ENCODE results near the gene SOWAHA. TPM values are rescaled to one million over a fixed set of nuclear protein-coding genes. Genes with fewer than 3 reads are reported as not detected.
"Not testable (repeated sequence)": the region's sequence is repeated elsewhere in the genome, so short reads cannot be mapped to it uniquely, and the experiment has no call there.

The SOWAHA gene
- total RNA-seq, 8 experiments from 2014 or later = 0.14 to 2.5 (median 0.42) TPM; not detected in 2

DNA sequence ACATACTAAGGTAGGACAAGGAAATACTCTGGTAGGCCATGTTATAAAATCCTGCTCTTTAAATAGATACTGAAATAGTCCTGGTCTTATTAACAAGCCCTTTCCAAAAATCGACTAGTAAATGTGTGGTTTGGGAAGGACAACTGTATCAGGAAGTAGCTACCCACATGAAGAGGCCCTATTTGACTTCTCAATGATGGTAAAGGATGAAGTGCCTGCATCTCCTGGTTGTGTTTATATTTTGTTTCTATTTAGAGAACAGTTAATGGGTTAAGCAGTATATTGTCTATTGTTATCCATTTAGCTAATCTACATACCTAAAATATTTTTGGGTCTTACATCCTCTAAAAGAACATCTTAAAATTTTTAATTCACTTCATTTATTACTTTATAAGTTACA, 40.7 kb downstream of the SOWAHA start:
- no peak overlapping the region for H3K27ac ChIP-seq
- H3K4me3 ChIP-seq = no peak overlapping the region
- ATAC-seq (replicated peaks in 6 of 8) = no peak
- H3K4me1 ChIP-seq (replicated peaks in 1 of 2) = peaks cover 0 to 7% of the 10 kb centered on the region in 2 donors
- in situ Hi-C loops (cut with MboI; ENCODE audit: low pct_unique_long_range_greater_than_20kb in 2 of 9, low sequenced_read_pairs in 9 of 9, unreplicated experiment in 9 of 9) = no loop called here
- 0 to 60% (median 30%) methylated on average over 1 of the region's 1 CpG; no CpG with 5 or more reads in 3 of the 10 experiments for WGBS, 10 experiments

DNA sequence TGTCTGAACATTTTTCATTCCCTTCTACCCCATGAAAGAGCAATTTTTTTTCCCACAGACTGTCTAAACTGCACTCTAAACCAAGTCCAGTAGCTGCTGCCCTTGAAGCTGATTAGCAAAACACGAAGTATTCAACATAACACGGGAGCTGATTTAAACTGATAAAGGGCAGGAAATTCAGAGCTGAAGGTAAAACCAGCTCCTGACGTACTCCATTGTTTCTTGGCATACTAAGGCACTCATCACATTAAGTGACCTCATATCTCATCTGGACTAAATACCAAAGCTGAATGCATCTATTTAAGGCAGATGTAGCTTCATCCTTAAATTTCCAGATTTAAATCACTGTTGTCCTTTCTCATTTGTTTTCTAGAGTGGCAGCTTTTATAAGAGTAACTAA, 41.2 kb downstream of the SOWAHA start:
- WGBS, 10 experiments = 0 to 45% (median 32%) methylated on average over 1 to 3 of the region's 3 CpGs
- H3K4me3 ChIP-seq = no peak overlapping the region
- ATAC-seq (replicated peaks in 6 of 8) = no peak
- in situ Hi-C loops (cut with MboI; ENCODE audit: low pct_unique_long_range_greater_than_20kb in 2 of 9, low sequenced_read_pairs in 9 of 9, unreplicated experiment in 9 of 9) = no loop called here
- H3K4me1 ChIP-seq (replicated peaks in 1 of 2) = peaks cover 0 to 3% of the 10 kb centered on the region in 2 donors
- no peak overlapping the region for H3K27ac ChIP-seq

DNA sequence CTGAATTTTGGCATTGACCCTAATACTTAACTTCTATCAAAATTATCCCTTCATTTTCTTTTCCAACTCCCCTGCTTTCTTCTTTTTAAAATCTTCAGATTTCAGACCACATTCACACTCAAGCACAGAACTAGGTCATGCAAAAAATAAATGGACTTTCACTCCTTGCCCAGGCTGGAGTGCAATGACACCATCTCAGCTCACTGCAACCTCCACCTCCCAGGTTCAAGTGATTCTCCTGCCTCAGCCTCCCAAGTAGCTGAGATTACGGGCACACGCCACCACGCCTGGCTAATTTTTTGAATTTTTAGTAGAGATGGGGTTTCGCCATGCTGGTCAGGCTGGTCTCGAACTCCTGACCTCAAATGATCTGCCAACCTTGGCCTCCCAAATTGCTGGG, 41.9 kb downstream of the SOWAHA start:
- H3K4me3 ChIP-seq; H3K27ac ChIP-seq; H3K4me1 ChIP-seq (replicated peaks in 1 of 2); ATAC-seq (replicated peaks in 6 of 8); in situ Hi-C loops (cut with MboI; ENCODE audit: low pct_unique_long_range_greater_than_20kb in 2 of 9, low sequenced_read_pairs in 9 of 9, unreplicated experiment in 9 of 9): not testable (repeated sequence)
- WGBS, 10 experiments = 88 to 96% (median 93%) methylated on average over 2 to 5 of the region's 5 CpGs; no CpG with 5 or more reads in 4 of the 10 experiments

DNA sequence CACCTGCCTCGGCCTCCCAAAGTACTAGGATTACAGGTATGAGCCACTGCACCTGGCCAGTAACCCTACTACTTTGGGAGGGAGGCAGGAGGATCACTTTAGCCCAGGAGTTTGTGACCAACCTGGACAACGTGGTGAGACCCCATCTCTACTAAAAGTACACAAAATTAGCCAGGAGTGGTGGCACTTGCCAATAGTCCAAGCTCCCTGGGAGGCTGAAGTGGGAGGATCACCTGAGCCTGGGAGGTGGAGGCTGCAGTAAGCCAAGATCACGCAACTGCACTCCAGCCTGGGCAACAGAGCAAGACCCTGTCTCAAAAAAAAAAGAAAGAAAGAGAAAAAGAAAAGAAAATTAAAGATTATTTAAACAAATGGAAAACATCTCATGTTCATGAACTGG, 42.9 kb downstream of the SOWAHA start:
- Histone ChIP-seq H3K4me1 (replicated peaks in 1 of 2) (no peaks in the 10 kb centered on the region), H3K4me3 (no peak overlapping the region), H3K27ac (no peak overlapping the region)
- ATAC-seq (replicated peaks in 6 of 8) = no peak
- 33 to 100% (median 80%) methylated on average over 1 to 3 of the region's 3 CpGs for WGBS, 10 experiments
- in situ Hi-C loops (cut with MboI; ENCODE audit: low pct_unique_long_range_greater_than_20kb in 2 of 9, low sequenced_read_pairs in 9 of 9, unreplicated experiment in 9 of 9) = no loop called here

DNA sequence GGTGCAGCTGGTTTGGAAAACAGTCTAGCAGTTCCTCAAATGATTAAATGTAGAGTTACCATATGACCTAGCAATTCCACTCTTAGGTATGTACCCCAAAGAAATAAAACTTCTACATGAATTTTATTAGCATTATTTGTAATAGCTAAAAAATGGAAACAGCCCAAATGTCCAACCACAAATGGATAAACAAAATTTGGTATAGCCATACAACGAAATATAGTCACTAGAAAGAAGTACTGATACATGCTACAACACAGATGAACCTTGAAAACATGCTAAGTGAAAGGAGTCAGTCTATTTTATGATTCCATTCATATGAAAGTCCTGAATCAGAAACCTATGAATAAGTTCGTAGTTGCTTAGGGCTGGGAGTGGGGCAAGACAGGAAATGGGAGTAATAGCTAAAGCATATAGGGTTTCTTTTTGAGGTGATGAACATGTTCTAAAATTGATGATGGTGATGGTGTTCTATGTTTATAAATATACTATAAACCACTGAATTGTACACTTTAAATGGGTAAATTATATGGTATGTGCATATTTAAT, 46.9 kb downstream of the SOWAHA start:
- peak in 2 of 8 experiments; percentile 57 to 71 for ATAC-seq (replicated peaks in 6 of 8)

DNA sequence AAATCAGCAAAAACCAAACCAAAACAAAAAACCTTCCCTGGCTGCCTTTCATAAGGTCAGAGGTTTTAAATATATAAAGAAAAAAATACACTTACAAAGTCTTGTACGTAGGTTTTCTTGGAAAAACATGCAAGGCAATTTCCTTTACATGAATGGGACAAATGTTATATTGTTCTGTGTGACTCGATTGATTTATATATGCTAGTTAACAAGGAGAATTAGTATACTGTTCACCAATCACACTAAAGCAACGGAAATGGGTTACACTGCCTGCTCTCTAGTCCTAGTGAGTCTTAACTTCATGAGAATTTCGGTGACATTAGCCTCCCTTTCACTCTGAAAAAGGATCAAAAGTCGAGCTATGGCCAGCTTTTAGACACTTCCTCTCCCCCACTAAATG, 47.6 kb downstream of the SOWAHA start:
- no peak overlapping the region for H3K4me3 ChIP-seq
- no peak overlapping the region for H3K27ac ChIP-seq
- peaks cover 4 to 5% of the 10 kb centered on the region in 2 donors for H3K4me1 ChIP-seq (replicated peaks in 1 of 2)
- in situ Hi-C loops (cut with MboI; ENCODE audit: low pct_unique_long_range_greater_than_20kb in 2 of 9, low sequenced_read_pairs in 9 of 9, unreplicated experiment in 9 of 9) = no loop called here
- 22 to 55% (median 48%) methylated on average over 3 to 5 of the region's 5 CpGs for WGBS, 10 experiments
- ATAC-seq (replicated peaks in 6 of 8) = no peak

More for the DNA sequence above, 46.9 kb downstream of the SOWAHA start:
- WGBS, 10 experiments = 42 to 100% (median 70%) methylated on average over 1 to 2 of the region's 2 CpGs
- Histone ChIP-seq H3K27ac (no peak overlapping the region), H3K4me3 (no peak overlapping the region), H3K4me1 (replicated peaks in 1 of 2) (no peaks in the 10 kb centered on the region)
- in situ Hi-C loops (cut with MboI; ENCODE audit: low pct_unique_long_range_greater_than_20kb in 2 of 9, low sequenced_read_pairs in 9 of 9, unreplicated experiment in 9 of 9) = no loop called here

DNA sequence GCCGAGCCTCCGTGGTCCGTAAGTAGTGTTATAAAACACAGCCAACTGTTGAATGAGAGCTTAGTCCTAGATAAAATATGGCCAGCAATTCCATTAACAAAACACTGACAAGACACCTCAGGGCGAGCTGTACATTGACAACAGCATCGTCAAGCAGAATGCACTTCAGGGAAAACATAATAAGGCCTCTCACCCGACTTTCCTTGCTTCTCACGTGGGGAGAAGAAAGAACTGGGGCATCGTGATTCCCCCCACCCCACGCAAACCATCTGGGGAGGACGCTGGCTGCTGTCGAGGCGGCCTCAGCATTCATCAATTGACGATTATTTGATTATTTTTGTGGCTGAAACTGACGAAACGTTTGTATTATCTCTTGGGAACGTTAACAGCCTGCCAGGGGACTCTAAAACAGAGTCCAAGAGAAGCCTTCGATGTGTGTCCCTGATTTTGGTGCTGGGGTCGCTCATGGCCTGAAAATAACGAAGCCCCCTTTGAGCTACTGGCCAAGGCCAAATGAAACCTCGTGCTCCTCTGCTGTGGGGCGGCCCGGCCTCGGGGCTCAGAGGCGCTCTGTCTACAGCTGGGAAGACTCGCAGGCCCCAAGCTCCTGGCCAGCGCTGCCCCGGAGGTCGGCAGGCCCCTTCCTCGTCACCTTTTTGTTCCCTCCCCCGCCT, 52.7 kb downstream of the SOWAHA start:
- 34 to 92% (median 69%) methylated on average over 3 to 24 of the region's 30 CpGs; no CpG with 5 or more reads in 1 of the 10 experiments for WGBS, 10 experiments
- ATAC-seq (replicated peaks in 6 of 8) = peak in 2 of 8 experiments; percentile 30 to 38
- in situ Hi-C loops (cut with MboI; ENCODE audit: low pct_unique_long_range_greater_than_20kb in 2 of 9, low sequenced_read_pairs in 9 of 9, unreplicated experiment in 9 of 9) = no loop called here
- H3K4me3 ChIP-seq = peak overlapping the region; percentile 85 to 91 (median 87)
- H3K27ac ChIP-seq = peak overlapping the region; percentile 96
- peaks cover 7 to 11% of the 10 kb centered on the region in 2 donors for H3K4me1 ChIP-seq (replicated peaks in 1 of 2)

Other genes with a start within 250 kb of the SOWAHA start
- 1 to 10 TPM in 1 of 8 experiments, under 1 TPM in 3, not detected in 4; 0.14 to 1.1 (median 0.37) TPM for gene IL13, start 155.1 kb upstream of the SOWAHA start, total RNA-seq
- not detected for gene IL4, start 139.3 kb upstream of the SOWAHA start, total RNA-seq
- gene KIF3A, start 75.8 kb upstream of the SOWAHA start, total RNA-seq = 10 to 100 TPM; 11.1 to 65.8 (median 41.6) TPM
- gene CCNI2, start 65.9 kb upstream of the SOWAHA start, total RNA-seq = 1 to 10 TPM in 6 of 8 experiments, under 1 TPM in 2; 0.27 to 7.0 (median 3.8) TPM
- gene SEPTIN8, start 36.1 kb upstream of the SOWAHA start, total RNA-seq = 10 to 100 TPM; 22.9 to 59.2 (median 33.4) TPM
- gene SHROOM1, start 17.3 kb downstream of the SOWAHA start, total RNA-seq = 10 to 100 TPM in 1 of 8 experiments, 1 to 10 TPM in 4, under 1 TPM in 3; 0.52 to 11.6 (median 2.2) TPM
- 1 to 10 TPM in 4 of 8 experiments, under 1 TPM in 4; 0.49 to 3.0 (median 1.1) TPM for gene GDF9, start 53.2 kb downstream of the SOWAHA start, total RNA-seq
- gene UQCRQ, start 53.3 kb downstream of the SOWAHA start, total RNA-seq = 100 to 1,000 TPM; 296 to 572 (median 395) TPM
- 10 to 100 TPM in 1 of 8 experiments, 1 to 10 TPM in 7; 1.7 to 10.7 (median 3.6) TPM for gene LEAP2, start 60.4 kb downstream of the SOWAHA start, total RNA-seq
- gene AFF4, start 150.3 kb downstream of the SOWAHA start, total RNA-seq = 100 to 1,000 TPM in 1 of 8 experiments, 10 to 100 TPM in 7; 43.0 to 102 (median 67.3) TPM
- gene ZCCHC10, start 213.2 kb downstream of the SOWAHA start, total RNA-seq = 10 to 100 TPM; 19.0 to 38.3 (median 25.1) TPM
- 100 to 1,000 TPM in 5 of 8 experiments, 10 to 100 TPM in 3; 77.9 to 159 (median 113) TPM for gene HSPA4, start 238.7 kb downstream of the SOWAHA start, total RNA-seq